Kidney (tissue), 14 donors: Measurements from ENCODE around the gene HBEGF. TPM values are rescaled to one million over a fixed set of nuclear protein-coding genes. Genes with fewer than 3 reads are reported as not detected.
A peak's percentile ranks its signal among the peaks of the same experiment; 100 is the strongest.

ENCODE experiments used
- DNase-seq, 5 donors: peaks; one replicate each; pipeline ENCODE4 v3.0.0-alpha.2; 2013 to 2020
- FAIRE-seq: peaks from 2 replicates; lab custom pipeline; 2012; peaks lifted over from hg19 to GRCh38; lab: Jason Lieb, UNC
- H3K27ac ChIP-seq, 2 donors: one replicate each; pipeline ENCODE4 v1.7.0; 2013; ENCODE audit warnings: low read depth in 2 of 2, low read length in 2 of 2, inconsistent platforms in 1 of 2
- H3K27me3 ChIP-seq: one replicate; pipeline ENCODE4 v1.7.1; 2013; ENCODE audit warnings: low read length, inconsistent platforms; ENCODE audit not compliant: control insufficient read depth, insufficient read depth
- H3K36me3 ChIP-seq, 3 donors: one replicate each; pipeline versions ENCODE4 v1.7.0 to v1.7.1; 2013; ENCODE audit warnings: low read length in 3 of 3, control low read depth in 1 of 3, inconsistent platforms in 1 of 3; ENCODE audit not compliant: insufficient read depth in 3 of 3, control insufficient read depth in 2 of 3
- H3K4me1 ChIP-seq, 3 donors: one replicate each; pipeline versions ENCODE4 v1.7.0 to v1.7.1; 2013; ENCODE audit warnings: low read length in 3 of 3, inconsistent platforms in 1 of 3, low read depth in 1 of 3; ENCODE audit not compliant: control insufficient read depth in 2 of 3, insufficient read depth in 2 of 3
- H3K4me3 ChIP-seq, 3 donors: one replicate each; pipeline versions ENCODE4 v1.7.0 to v1.8.1; 2013; ENCODE audit warnings: low read length in 3 of 3, control low read depth in 1 of 3, inconsistent platforms in 1 of 3
- H3K9ac ChIP-seq, 3 donors: one replicate each; pipeline versions ENCODE4 v1.7.0 to v1.7.1; 2013; ENCODE audit warnings: low read length in 3 of 3, control low read depth in 1 of 3, inconsistent platforms in 1 of 3
- H3K9me3 ChIP-seq, 3 donors: one replicate each; pipeline versions ENCODE4 v1.7.0 to v1.7.1; 2013; ENCODE audit warnings: low read length in 3 of 3, control low read depth in 1 of 3, inconsistent platforms in 1 of 3; ENCODE audit not compliant: control insufficient read depth in 2 of 3, insufficient read depth in 1 of 3
- CTCF ChIP-seq: IDR thresholded peaks from 3 replicates; pipeline ENCODE4 v1.5.1; 2012; ENCODE audit warnings: mild to moderate bottlenecking, moderate library complexity, borderline replicate concordance; ENCODE audit not compliant: insufficient read depth; ENCODE audit errors: extremely low read depth
- intact Hi-C: fragments of 100-400 bp; cut with DNase I; formaldehyde crosslinking; loops from one replicate; pipeline ENCODE4 v1.11.1; 2022
- polyA plus RNA-seq: library from polyadenylated mRNA; stranded (reverse); fragments of 350-450 nt; fragmentation: Illumina TruSeq; extraction: RNeasy Lipid Tissue Mini Kit (QIAGEN cat#74804); gene quantifications from one replicate; pipeline ENCODE4 v1.2.3, GENCODE V29; 2014; ENCODE audit warnings: low read depth, low replicate concordance; ENCODE audit not compliant: insufficient read depth
- total RNA-seq: library from RNA; stranded (reverse); fragmentation: NEBNext Ultra II Directional; extraction: Animal tissue kit (Norgen Biotek cat#: 25700); gene quantifications from one replicate; pipeline ENCODE4 v1.2.1, GENCODE V29; 2021
- donor health status: control.
- donor health status: control.
- donor health status: control.
- donor health status: control.
- donor health status: control.
- donor health status: DM: yes; HTN: yes; CAD: no.
- donor health status: Normal renal cell carcinoma (clear cell type).

The HBEGF gene
- total and polyA plus RNA-seq, 2 donors from 2014 or later, result 6.0 to 7.8 TPM

DNA sequence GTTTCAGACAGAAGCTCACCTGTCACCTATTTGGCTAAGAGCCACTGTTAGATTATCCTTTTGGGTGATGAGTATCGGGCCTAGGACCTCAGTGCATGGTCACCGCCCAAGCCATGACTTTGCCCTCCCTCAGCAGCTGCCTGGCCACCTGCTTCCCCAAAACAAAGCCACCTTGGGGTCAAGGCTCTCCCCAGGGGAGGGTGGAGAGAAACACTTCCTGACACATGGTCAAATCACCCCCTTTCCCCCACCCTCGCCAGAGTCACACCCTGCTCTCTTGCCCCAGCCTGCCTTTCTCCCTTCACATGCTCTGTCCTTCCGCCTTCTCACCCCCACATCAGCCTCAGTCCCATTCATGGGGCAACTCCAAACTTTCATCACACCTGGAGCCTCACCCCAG is 1.7 kb upstream of the HBEGF start:
- FAIRE-seq, result no peak
- H3K4me1 ChIP-seq, result peaks cover 5 to 19% (median 6%) of the 10 kb centered on the region in 3 donors
- intact Hi-C loops, result loop anchor here (5.0 kb wide), 1 partner anchor 101 kb away; no protein-coding TSS in a partner anchor
- H3K27ac ChIP-seq, result no peak overlapping the region
- H3K36me3 ChIP-seq, result no peaks in the 10 kb centered on the region
- no peak overlapping the region for H3K9ac ChIP-seq
- no peaks in the 10 kb centered on the region for H3K9me3 ChIP-seq
- H3K4me3 ChIP-seq, result no peak overlapping the region
- TF ChIP-seq CTCF, result no peak
- no peak for DNase-seq
- no peaks in the 10 kb centered on the region for H3K27me3 ChIP-seq

GRCh38 chr5:140347360-140347759 is 957 bp upstream of the HBEGF start:
- peak overlapping the region in 1 of 3 donors; percentile 29 for H3K9ac ChIP-seq

GRCh38 chr5:140345919-140346347 is 470 bp downstream of the HBEGF start:
- DNase-seq, result peak; percentile 48 to 91 (median 69)
- H3K4me1 ChIP-seq, result peaks cover 5 to 20% (median 6%) of the 10 kb centered on the region in 3 donors

More at GRCh38 chr5:140347360-140347759, 957 bp upstream of the HBEGF start:
- intact Hi-C loops, result loop anchor here (5.0 kb wide), 1 partner anchor 100 kb away; no protein-coding TSS in a partner anchor
- Histone ChIP-seq H3K36me3 (no peaks in the 10 kb centered on the region), H3K27me3 (no peaks in the 10 kb centered on the region), H3K27ac (peak overlapping the region in 1 of 2 donors; percentile 52), H3K9me3 (no peaks in the 10 kb centered on the region), H3K4me1 (peaks cover 5 to 19% (median 6%) of the 10 kb centered on the region in 3 donors), H3K4me3 (peak overlapping the region in 2 of 3 donors; percentile 65 to 69)
- TF ChIP-seq CTCF, result no peak
- FAIRE-seq (no peak), DNase-seq (no peak)

More at GRCh38 chr5:140345919-140346347, 470 bp downstream of the HBEGF start:
- Histone ChIP-seq H3K36me3 (peaks cover 0 to 3% (median 2%) of the 10 kb centered on the region in 3 donors), H3K9ac (peak overlapping the region in 1 of 3 donors; percentile 57), H3K27me3 (no peaks in the 10 kb centered on the region), H3K9me3 (no peaks in the 10 kb centered on the region), H3K27ac (peak overlapping the region; percentile 66 to 69), H3K4me3 (peak overlapping the region; percentile 43 to 69 (median 61))
- TF ChIP-seq CTCF, result peak; percentile 26
- intact Hi-C loops, result loop anchor here (5.0 kb wide), 1 partner anchor 99 kb away; no protein-coding TSS in a partner anchor
- FAIRE-seq, result no peak
